Gastroesophageal sphincter (tissue), 4 donors: ENCODE measurements around the gene MARK2. TPM values are rescaled to one million over a fixed set of nuclear protein-coding genes. Genes with fewer than 3 reads are reported as not detected.
A peak's percentile ranks its signal among the peaks of the same experiment; 100 is the strongest.

Experiments
- ATAC-seq: fragments of 150-250 bp; one replicate; pipeline ENCODE4 v1.9.1; 2016; ENCODE audit warnings: mild to moderate bottlenecking, moderate library complexity
- H3K27ac ChIP-seq, 4 donors: fragments of 200-600 bp; sonication (generic) in 3 of 4; 1 replicate in 3 of 4; 2 replicates in 1 of 4; pipeline ENCODE4 v1.5.1; 2016 to 2019
- H3K27me3 ChIP-seq: fragments of 200-600 bp; sonication (generic); one replicate; pipeline ENCODE4 v1.5.1; 2019
- H3K36me3 ChIP-seq, 2 donors: fragments of 200-600 bp; sonication (generic); one replicate each; pipeline ENCODE4 v1.5.1; 2019; ENCODE audit warnings: control low read depth in 1 of 2
- H3K4me1 ChIP-seq, 3 donors: fragments of 200-600 bp; sonication (generic); 1 replicate in 2 of 3; 2 replicates in 1 of 3; pipeline ENCODE4 v1.5.1; 2016 to 2019; ENCODE audit warnings: control low read depth in 2 of 3
- H3K4me3 ChIP-seq, 2 donors: fragments of 200-600 bp; sonication (generic); one replicate each; pipeline ENCODE4 v1.5.1; 2019; ENCODE audit warnings: mild to moderate bottlenecking in 1 of 2, moderate library complexity in 1 of 2
- H3K9me3 ChIP-seq, 3 donors: fragments of 200-600 bp; sonication (generic); one replicate each; pipeline ENCODE4 v1.5.1; 2017 to 2019; ENCODE audit warnings: control low read depth in 2 of 3
- CTCF ChIP-seq, 4 experiments: fragments of 200-600 bp in 2 of 4; fragments of 450-650 bp in 2 of 4; sonication (generic) in 1 of 4; IDR thresholded peaks; one replicate each; pipeline ENCODE4 v1.5.1; 2017 to 2019; ENCODE audit warnings: antibody characterized with exemption in 4 of 4, mild to moderate bottlenecking in 2 of 4, moderate library complexity in 2 of 4
- EP300 ChIP-seq: sonication (generic); formaldehyde crosslinking; IDR thresholded peaks from one replicate; pipeline ENCODE4 v1.6.1; 2017; ENCODE audit warnings: antibody characterized with exemption, mild to moderate bottlenecking
- POLR2A ChIP-seq, 2 donors: fragments of 450-650 bp; IDR thresholded peaks; one replicate each; pipeline ENCODE4 v1.6.1; 2017; ENCODE audit warnings: antibody characterized with exemption in 2 of 2, mild to moderate bottlenecking in 2 of 2, moderate library complexity in 1 of 2
- POLR2AphosphoS5 ChIP-seq: sonication (generic); formaldehyde crosslinking; IDR thresholded peaks from one replicate; pipeline ENCODE4 v1.6.1; 2017; ENCODE audit warnings: antibody characterized with exemption
- WGBS, 2 donors: methylation state at CpG; one replicate each; pipeline ENCODE4 v1.1.5; 2018; ENCODE audit warnings: low coverage in 1 of 2; 5-methylcytosine and 5-hydroxymethylcytosine counted together
- total RNA-seq, 4 donors: library from RNA; depleted of rRNA; stranded (reverse); fragments of >200 nt; gene quantifications; one replicate each; pipeline ENCODE4 v1.1.0, GENCODE V29; 2016

The MARK2 gene
- total RNA-seq, 4 donors from 2014 or later = 17.4 to 42.5 (median 23.8) TPM

DNA sequence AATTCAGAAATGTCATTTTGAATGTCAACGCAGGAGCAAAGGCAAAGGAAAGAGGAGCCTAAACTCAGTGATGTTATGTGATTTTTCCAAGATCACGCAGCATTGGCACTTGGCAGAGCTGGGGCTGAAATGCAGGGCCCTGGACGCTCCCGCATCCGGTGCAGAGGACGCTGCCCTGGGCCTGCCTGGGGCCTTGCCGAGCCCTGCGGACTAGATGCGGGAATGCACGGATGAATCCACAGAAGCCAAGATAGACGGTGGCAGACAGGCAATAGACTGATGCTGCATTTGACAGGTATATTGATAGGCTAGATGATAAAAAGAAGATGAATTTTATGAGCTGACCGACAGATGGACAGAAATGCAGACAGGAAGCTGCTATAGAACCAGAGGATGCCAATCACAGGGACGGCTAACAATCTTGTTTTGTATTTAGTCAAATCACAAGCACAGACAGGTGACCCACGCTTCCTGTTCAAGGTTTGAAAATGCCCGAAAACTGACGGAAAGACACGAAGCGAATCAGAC, 696 bp upstream of the MARK2 start:
- no peak for TF ChIP-seq CTCF (IDR thresholded peaks at IDR 0.05)
- H3K4me1 ChIP-seq = peaks cover 0 to 53% (median 31%) of the 10 kb centered on the region in 3 donors
- H3K9me3 ChIP-seq = no peaks in the 10 kb centered on the region
- H3K27me3 ChIP-seq = no peaks in the 10 kb centered on the region
- 24 to 26% methylated on average over 14 to 17 of the region's 18 CpGs for WGBS, 2 donors
- H3K36me3 ChIP-seq = peaks cover 0 to 3% of the 10 kb centered on the region in 2 donors
- H3K4me3 ChIP-seq = peak overlapping the region; percentile 2 to 93
- H3K27ac ChIP-seq = peak overlapping the region; percentile 30 to 94 (median 88)
- no peak for ATAC-seq

GRCh38 chr11:63839508-63840355, 822 bp downstream of the MARK2 start:
- ATAC-seq = no peak
- 1 to 2% methylated on average over 31 to 33 of the region's 40 CpGs for WGBS, 2 donors
- Histone ChIP-seq H3K4me3 (peak overlapping the region; percentile 57 to 93), H3K9me3 (no peaks in the 10 kb centered on the region), H3K36me3 (peaks cover 0 to 12% of the 10 kb centered on the region in 2 donors), H3K27me3 (no peaks in the 10 kb centered on the region), H3K4me1 (peaks cover 0 to 68% (median 35%) of the 10 kb centered on the region in 3 donors), H3K27ac (peak overlapping the region; percentile 8 to 94 (median 88))
- TF ChIP-seq POLR2A (IDR thresholded peaks at IDR 0.05) (no peak), CTCF (IDR thresholded peaks at IDR 0.05) (no peak), POLR2AphosphoS5 (no peak), EP300 (no peak)

DNA sequence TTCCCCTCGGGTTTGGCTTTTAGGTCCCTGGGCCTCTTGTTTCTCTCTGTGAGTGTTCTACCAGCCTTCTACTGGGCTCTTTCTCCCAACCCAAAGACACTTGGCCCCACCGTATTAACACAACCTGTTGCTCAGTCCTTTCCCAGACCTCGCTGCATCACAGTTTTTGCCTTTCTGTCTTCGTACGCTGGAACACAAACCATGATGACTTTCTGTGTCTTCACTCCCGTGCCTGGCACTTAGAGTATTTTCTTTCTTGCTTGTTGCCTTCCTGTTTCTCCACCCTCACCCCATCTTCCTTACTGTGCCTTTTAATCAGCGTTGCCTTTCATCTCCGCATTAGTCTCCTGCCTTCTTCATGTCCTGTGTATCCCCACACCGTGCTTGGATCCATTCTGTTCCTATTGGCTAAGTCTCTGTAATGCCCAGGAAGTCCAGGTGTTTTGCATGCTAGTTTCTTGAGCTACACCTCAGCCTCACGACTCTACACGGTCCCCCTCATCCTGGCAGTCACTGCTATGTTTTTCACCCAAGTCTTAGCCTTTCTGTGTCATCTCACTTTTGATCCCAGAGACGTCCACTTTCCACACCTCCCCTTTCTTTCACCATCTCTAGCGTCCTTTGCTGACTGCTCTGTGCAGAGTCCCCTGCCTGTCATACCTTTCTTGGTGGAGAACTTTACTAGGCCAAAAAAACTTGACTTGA, 1.6 kb downstream of the MARK2 start:
- H3K27me3 ChIP-seq = no peaks in the 10 kb centered on the region
- TF ChIP-seq POLR2A (IDR thresholded peaks at IDR 0.05) = no peak
- no peak for TF ChIP-seq EP300
- TF ChIP-seq POLR2AphosphoS5 = no peak
- no peak for TF ChIP-seq CTCF (IDR thresholded peaks at IDR 0.05)
- ATAC-seq = no peak
- H3K4me3 ChIP-seq = peak overlapping the region; percentile 57 to 93
- H3K27ac ChIP-seq = peak overlapping the region in 3 of 4 donors; percentile 86 to 94 (median 91)
- 2 to 5% methylated on average over 13 of the region's 13 CpGs for WGBS, 2 donors
- peaks cover 0 to 76% (median 43%) of the 10 kb centered on the region in 3 donors for H3K4me1 ChIP-seq
- H3K9me3 ChIP-seq = no peaks in the 10 kb centered on the region
- peaks cover 0 to 12% of the 10 kb centered on the region in 2 donors for H3K36me3 ChIP-seq

- ATAC-seq = no peak
- Histone ChIP-seq H3K4me3 (peak overlapping the region in 1 of 2 donors; percentile 93), H3K36me3 (peaks cover 0 to 12% of the 10 kb centered on the region in 2 donors), H3K4me1 (peaks cover 0 to 84% (median 44%) of the 10 kb centered on the region in 3 donors), H3K27me3 (no peaks in the 10 kb centered on the region), H3K9me3 (no peaks in the 10 kb centered on the region), H3K27ac (peak overlapping the region in 3 of 4 donors; percentile 86 to 94 (median 91))
- WGBS, 2 donors = 23 to 36% methylated on average over 1 to 2 of the region's 3 CpGs
- TF ChIP-seq EP300 (no peak), POLR2AphosphoS5 (no peak), POLR2A (IDR thresholded peaks at IDR 0.05) (no peak)
Observed at GRCh38 chr11:63841554-63841953, 2.6 kb downstream of the MARK2 start.

DNA sequence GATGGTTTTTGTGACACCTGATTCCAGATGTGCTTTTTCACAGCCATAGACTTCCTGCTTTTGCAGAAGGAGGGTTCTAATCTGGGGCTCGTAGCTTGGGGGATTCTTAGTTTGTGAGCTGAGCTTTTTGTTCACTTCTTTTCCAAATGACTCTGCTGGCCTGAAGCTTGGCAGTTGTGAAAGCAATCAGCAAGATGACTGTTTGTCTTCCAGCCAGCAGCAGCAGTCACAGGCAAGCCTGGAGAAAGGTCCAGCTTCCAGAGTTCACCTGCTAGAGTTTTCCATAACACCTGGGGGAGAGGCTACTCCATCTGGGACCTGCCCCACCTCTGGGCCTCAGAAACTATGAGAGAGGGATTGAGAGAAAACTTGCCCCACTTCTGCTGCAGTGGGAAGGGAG, 4.1 kb downstream of the MARK2 start:
- TF ChIP-seq EP300 = no peak
- no peak for TF ChIP-seq POLR2A (IDR thresholded peaks at IDR 0.05)
- peaks cover 0 to 12% of the 10 kb centered on the region in 2 donors for H3K36me3 ChIP-seq
- 20 to 23% methylated on average over 1 of the region's 1 CpG for WGBS, 2 donors
- no peaks in the 10 kb centered on the region for H3K27me3 ChIP-seq
- no peak overlapping the region for H3K4me3 ChIP-seq
- no peaks in the 10 kb centered on the region for H3K9me3 ChIP-seq
- peaks cover 0 to 84% (median 37%) of the 10 kb centered on the region in 3 donors for H3K4me1 ChIP-seq
- H3K27ac ChIP-seq = peak overlapping the region in 2 of 4 donors; percentile 91 to 94
- ATAC-seq = no peak
